Measurements from ENCODE around the gene SMIM7. TPM values are rescaled to one million over a fixed set of nuclear protein-coding genes. Genes with fewer than 3 reads are reported as not detected.

The SMIM7 gene
- total and polyA plus RNA-seq, 8 donors = 35.9 to 224 (median 89.6) TPM

- Histone ChIP-seq H3K36me3 (peaks cover 55 to 95% (median 85%) of the 10 kb centered on the region in 4 donors), H3K27me3 (no peaks in the 10 kb centered on the region), H3K4me3 (no peak overlapping the region), H3K9me3 (no peaks in the 10 kb centered on the region), H3K27ac (peak overlapping the region in 1 of 5 donors; percentile 27), H3K4me1 (peaks cover 0 to 18% (median 6%) of the 10 kb centered on the region in 4 donors)
- peak in 1 of 2 donors; percentile 30 for DNase-seq
- intact Hi-C loops (cut with DNase I; ENCODE audit: low total_unique reads) = no loop called here
- TF ChIP-seq CTCF (IDR thresholded peaks at IDR 0.05) (no peak), POLR2A (IDR thresholded peaks at IDR 0.05) (no peak), POLR2AphosphoS5 (IDR thresholded peaks at IDR 0.05) (no peak), EP300 (IDR thresholded peaks at IDR 0.05) (no peak)
- 68 to 74% (median 72%) methylated on average over 9 of the region's 9 CpGs for WGBS, 5 donors
Measured at GRCh38 chr19:16649734-16650133, 10.2 kb downstream of the SMIM7 start.

GRCh38 chr19:16645140-16645539, 14.8 kb downstream of the SMIM7 start:
- no peak for TF ChIP-seq POLR2AphosphoS5 (IDR thresholded peaks at IDR 0.05)
- TF ChIP-seq POLR2A (IDR thresholded peaks at IDR 0.05) = no peak
- no peak for TF ChIP-seq EP300 (IDR thresholded peaks at IDR 0.05)
- TF ChIP-seq CTCF (IDR thresholded peaks at IDR 0.05) = no peak
- Histone ChIP-seq H3K9me3 (no peaks in the 10 kb centered on the region), H3K4me1 (peaks cover 0 to 13% (median 6%) of the 10 kb centered on the region in 4 donors), H3K36me3 (peaks cover 62 to 95% (median 85%) of the 10 kb centered on the region in 4 donors), H3K27ac (no peak overlapping the region), H3K4me3 (no peak overlapping the region), H3K27me3 (no peaks in the 10 kb centered on the region)
- intact Hi-C loops (cut with DNase I; ENCODE audit: low total_unique reads) = no loop called here
- DNase-seq = no peak
- 92 to 97% (median 94%) methylated on average over 9 of the region's 9 CpGs for WGBS, 5 donors

- H3K36me3 ChIP-seq = peaks cover 66 to 100% (median 97%) of the 10 kb centered on the region in 4 donors
- no peak overlapping the region for H3K4me3 ChIP-seq
- H3K27ac ChIP-seq = no peak overlapping the region
- DNase-seq = no peak
- no peaks in the 10 kb centered on the region for H3K9me3 ChIP-seq
- TF ChIP-seq POLR2AphosphoS5 (IDR thresholded peaks at IDR 0.05) (no peak), POLR2A (IDR thresholded peaks at IDR 0.05) (no peak), EP300 (IDR thresholded peaks at IDR 0.05) (no peak)
- intact Hi-C loops (cut with DNase I; ENCODE audit: low total_unique reads) = no loop called here
- no peaks in the 10 kb centered on the region for H3K27me3 ChIP-seq
- 96 to 98% (median 98%) methylated on average over 10 of the region's 10 CpGs for WGBS, 5 donors
- peaks cover 0 to 16% (median 0%) of the 10 kb centered on the region in 4 donors for H3K4me1 ChIP-seq
Measured at GRCh38 chr19:16641695-16642094, 18.2 kb downstream of the SMIM7 start.

- Histone ChIP-seq H3K4me3 (no peak overlapping the region), H3K27ac (no peak overlapping the region), H3K4me1 (peaks cover 0 to 16% (median 0%) of the 10 kb centered on the region in 4 donors), H3K36me3 (peaks cover 59 to 100% (median 97%) of the 10 kb centered on the region in 4 donors), H3K9me3 (no peaks in the 10 kb centered on the region), H3K27me3 (no peaks in the 10 kb centered on the region)
- WGBS, 5 donors = 84 to 97% (median 93%) methylated on average over 1 of the region's 1 CpG
- intact Hi-C loops (cut with DNase I; ENCODE audit: low total_unique reads) = no loop called here
- no peak for DNase-seq
- TF ChIP-seq POLR2A (IDR thresholded peaks at IDR 0.05) = no peak
- no peak for TF ChIP-seq POLR2AphosphoS5 (IDR thresholded peaks at IDR 0.05)
- TF ChIP-seq CTCF (IDR thresholded peaks at IDR 0.05) = no peak
- no peak for TF ChIP-seq EP300 (IDR thresholded peaks at IDR 0.05)
Measured at GRCh38 chr19:16640951-16641350, 19.0 kb downstream of the SMIM7 start.

GRCh38 chr19:16638666-16639065, 21.3 kb downstream of the SMIM7 start:
- no peak for TF ChIP-seq POLR2AphosphoS5 (IDR thresholded peaks at IDR 0.05)
- TF ChIP-seq EP300 (IDR thresholded peaks at IDR 0.05) = no peak
- no peak for TF ChIP-seq POLR2A (IDR thresholded peaks at IDR 0.05)
- no peak for TF ChIP-seq CTCF (IDR thresholded peaks at IDR 0.05)
- peaks cover 40 to 99% (median 96%) of the 10 kb centered on the region in 4 donors for H3K36me3 ChIP-seq

More at GRCh38 chr19:16638666-16639065, 21.3 kb downstream of the SMIM7 start:
- Histone ChIP-seq H3K27ac (no peak overlapping the region), H3K4me1 (peaks cover 0 to 16% (median 0%) of the 10 kb centered on the region in 4 donors), H3K27me3 (no peaks in the 10 kb centered on the region), H3K9me3 (no peaks in the 10 kb centered on the region), H3K4me3 (no peak overlapping the region)
- intact Hi-C loops (cut with DNase I; ENCODE audit: low total_unique reads) = no loop called here
- DNase-seq = no peak
- 93 to 100% (median 98%) methylated on average over 1 of the region's 1 CpG for WGBS, 5 donors

Measured in stomach (tissue), 9 donors.